Neural crest cell (in vitro differentiated cells): ENCODE data around the gene NFIC. TPM values are rescaled to one million over a fixed set of nuclear protein-coding genes. Genes with fewer than 3 reads are reported as not detected.

Experiments
- DNase-seq: peaks from one replicate; pipeline ENCODE4 v3.0.0; 2021; ENCODE audit warnings: low read depth, mixed read lengths, low spot score
- H3K27ac Mint-ChIP-seq: one replicate; pipeline ENCODE4 v1.8.0; 2021; ENCODE audit warnings: mild to moderate bottlenecking, mixed read lengths; ENCODE audit not compliant: unreplicated experiment
- H3K27me3 Mint-ChIP-seq: 2 replicates; pipeline ENCODE4 v1.8.0; 2021; ENCODE audit warnings: low read depth, mild to moderate bottlenecking, mixed read lengths
- H3K36me3 Mint-ChIP-seq: 2 replicates; pipeline ENCODE4 v1.8.0; 2021; ENCODE audit warnings: low read depth, mild to moderate bottlenecking, mixed read lengths
- H3K4me1 Mint-ChIP-seq: 2 replicates; pipeline ENCODE4 v1.8.0; 2021; ENCODE audit warnings: mixed read lengths
- H3K4me3 Mint-ChIP-seq: one replicate; pipeline ENCODE4 v1.8.0; 2021; ENCODE audit warnings: mild to moderate bottlenecking, mixed read lengths
- H3K9me3 Mint-ChIP-seq: 2 replicates; pipeline ENCODE4 v1.8.0; 2021; ENCODE audit warnings: mixed read lengths
- total RNA-seq: library from RNA; stranded (reverse); gene quantifications from 2 replicates; pipeline ENCODE4 v1.2.1, GENCODE V29; 2021
- TF ChIP-seq, protein P1 (sequence below): fragments of 200-600 bp; sonication (generic); conservative IDR thresholded peaks from 2 replicates; pipeline ENCODE4 v1.5.0; 2021; ENCODE audit warnings: antibody characterized with exemption, mild to moderate bottlenecking

NFIC gene
- total RNA-seq, 1 donor from 2014 or later, result 4.1 TPM

DNA sequence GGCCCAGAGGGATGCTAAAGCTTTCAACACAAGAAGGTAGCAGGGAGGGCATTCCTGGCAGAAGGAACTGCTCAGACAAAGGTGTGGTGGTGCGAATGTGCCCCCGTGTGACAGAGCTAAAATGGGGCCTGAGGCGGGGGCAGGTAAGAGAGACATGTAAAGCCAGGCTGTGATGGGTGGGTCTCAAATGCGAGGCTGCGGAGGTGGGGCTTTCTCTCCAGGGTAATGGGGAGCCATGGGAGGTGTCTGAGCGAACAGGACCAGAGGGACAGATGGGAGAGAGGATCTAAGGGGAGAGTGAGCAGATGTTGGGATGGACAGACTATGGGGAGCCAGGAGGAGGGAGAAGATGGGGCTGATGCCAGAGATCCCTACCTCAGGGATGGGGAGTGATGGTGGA, 44.7 kb upstream of the NFIC start:
- DNase-seq, result no peak
- Mint-ChIP-seq H3K4me3 (no peak overlapping the region), H3K27ac (no peak overlapping the region), H3K27me3 (peaks cover 48% of the 10 kb centered on the region), H3K4me1 (no peaks in the 10 kb centered on the region), H3K9me3 (no peaks in the 10 kb centered on the region), H3K36me3 (no peaks in the 10 kb centered on the region)
- TF ChIP-seq, protein P1, sequence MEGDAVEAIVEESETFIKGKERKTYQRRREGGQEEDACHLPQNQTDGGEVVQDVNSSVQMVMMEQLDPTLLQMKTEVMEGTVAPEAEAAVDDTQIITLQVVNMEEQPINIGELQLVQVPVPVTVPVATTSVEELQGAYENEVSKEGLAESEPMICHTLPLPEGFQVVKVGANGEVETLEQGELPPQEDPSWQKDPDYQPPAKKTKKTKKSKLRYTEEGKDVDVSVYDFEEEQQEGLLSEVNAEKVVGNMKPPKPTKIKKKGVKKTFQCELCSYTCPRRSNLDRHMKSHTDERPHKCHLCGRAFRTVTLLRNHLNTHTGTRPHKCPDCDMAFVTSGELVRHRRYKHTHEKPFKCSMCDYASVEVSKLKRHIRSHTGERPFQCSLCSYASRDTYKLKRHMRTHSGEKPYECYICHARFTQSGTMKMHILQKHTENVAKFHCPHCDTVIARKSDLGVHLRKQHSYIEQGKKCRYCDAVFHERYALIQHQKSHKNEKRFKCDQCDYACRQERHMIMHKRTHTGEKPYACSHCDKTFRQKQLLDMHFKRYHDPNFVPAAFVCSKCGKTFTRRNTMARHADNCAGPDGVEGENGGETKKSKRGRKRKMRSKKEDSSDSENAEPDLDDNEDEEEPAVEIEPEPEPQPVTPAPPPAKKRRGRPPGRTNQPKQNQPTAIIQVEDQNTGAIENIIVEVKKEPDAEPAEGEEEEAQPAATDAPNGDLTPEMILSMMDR, result no peak

DNA sequence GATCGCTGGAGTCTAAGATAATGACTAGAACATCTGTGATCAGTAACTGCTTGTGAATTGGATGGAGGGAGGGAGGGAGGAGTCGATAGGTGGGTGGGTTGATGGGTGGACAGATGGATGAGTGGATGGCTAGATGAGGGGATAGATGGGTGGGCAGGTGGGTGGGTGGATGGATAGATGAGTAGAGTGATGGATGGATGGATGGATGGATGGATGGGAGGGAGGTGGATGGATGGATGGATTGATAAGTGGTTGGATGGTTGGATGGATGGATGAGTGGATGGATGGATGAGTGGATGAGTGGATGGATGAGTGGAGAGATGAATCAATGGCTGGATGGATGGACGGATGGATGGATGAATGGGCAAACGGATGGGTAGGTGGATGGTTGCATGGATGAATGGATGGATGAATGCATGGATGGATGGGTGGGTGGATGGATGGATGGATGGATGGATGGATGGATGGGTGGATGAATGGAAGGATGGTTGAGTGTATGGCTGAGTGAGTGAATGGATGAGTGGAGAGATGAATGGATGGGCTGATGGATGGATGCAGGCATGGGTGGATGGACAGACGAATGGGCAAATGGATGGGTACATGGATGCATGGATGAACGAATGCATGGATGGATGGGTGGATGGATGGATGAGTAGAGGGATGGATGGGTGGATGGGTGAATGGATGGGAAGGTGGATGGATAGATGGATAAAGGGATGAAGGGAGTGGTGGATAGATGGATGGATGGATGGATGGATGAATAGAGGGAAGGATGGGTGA, 44.0 kb upstream of the NFIC start:
- Mint-ChIP-seq H3K4me1 (no peaks in the 10 kb centered on the region), H3K27ac (no peak overlapping the region), H3K36me3 (no peaks in the 10 kb centered on the region), H3K9me3 (no peaks in the 10 kb centered on the region), H3K4me3 (no peak overlapping the region), H3K27me3 (peaks cover 51% of the 10 kb centered on the region)
- TF ChIP-seq, protein P1, result no peak
- DNase-seq, result no peak

DNA sequence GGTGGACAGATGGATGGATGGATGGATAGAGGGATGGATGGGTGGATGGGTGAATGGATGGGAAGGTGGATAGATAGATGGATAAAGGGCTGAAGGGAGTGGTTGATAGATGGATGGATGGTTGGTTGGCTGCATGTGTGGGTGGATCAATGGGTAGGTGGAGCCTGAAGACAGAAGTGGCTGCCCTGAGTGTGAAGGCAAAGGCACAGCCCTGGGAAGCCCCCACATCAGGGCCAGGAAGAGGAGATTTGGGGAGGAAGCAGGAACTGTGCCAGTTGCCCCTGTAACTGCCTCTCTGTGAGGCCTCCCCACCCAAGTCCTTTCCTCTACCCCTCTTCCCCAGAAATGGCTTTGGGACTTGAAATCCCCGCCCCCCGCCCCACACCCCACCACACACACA, 43.4 kb upstream of the NFIC start:
- no peaks in the 10 kb centered on the region for H3K36me3 Mint-ChIP-seq

DNA sequence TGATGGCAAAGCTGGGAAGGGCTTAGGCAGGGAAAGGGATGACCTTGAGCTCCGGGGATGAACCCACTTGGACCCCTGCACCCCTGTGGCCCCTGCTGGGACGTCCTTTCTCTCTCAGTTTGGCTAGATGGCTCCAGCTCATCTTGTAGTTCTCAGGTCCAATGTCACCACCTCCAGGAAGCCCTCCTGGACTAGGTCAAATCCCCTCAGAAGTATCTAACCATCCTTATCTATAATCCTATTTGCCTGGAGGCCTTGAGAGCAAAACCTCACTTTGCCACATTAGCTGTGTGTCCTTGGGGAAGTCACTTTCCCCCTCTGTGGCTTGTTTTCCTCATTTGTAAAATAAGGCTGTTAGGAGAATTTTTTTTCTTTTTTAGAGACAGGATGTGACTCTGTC, 42.7 kb upstream of the NFIC start:
- no peak for DNase-seq
- TF ChIP-seq, protein P1, result no peak
- Mint-ChIP-seq H3K36me3 (no peaks in the 10 kb centered on the region), H3K4me1 (no peaks in the 10 kb centered on the region), H3K27ac (no peak overlapping the region), H3K4me3 (no peak overlapping the region), H3K9me3 (no peaks in the 10 kb centered on the region), H3K27me3 (peaks cover 52% of the 10 kb centered on the region)

More for the DNA sequence above, 43.4 kb upstream of the NFIC start:
- Mint-ChIP-seq H3K4me3 (no peak overlapping the region), H3K4me1 (no peaks in the 10 kb centered on the region), H3K27me3 (peaks cover 52% of the 10 kb centered on the region), H3K27ac (no peak overlapping the region), H3K9me3 (no peaks in the 10 kb centered on the region)
- no peak for DNase-seq
- TF ChIP-seq, protein P1, result no peak

DNA sequence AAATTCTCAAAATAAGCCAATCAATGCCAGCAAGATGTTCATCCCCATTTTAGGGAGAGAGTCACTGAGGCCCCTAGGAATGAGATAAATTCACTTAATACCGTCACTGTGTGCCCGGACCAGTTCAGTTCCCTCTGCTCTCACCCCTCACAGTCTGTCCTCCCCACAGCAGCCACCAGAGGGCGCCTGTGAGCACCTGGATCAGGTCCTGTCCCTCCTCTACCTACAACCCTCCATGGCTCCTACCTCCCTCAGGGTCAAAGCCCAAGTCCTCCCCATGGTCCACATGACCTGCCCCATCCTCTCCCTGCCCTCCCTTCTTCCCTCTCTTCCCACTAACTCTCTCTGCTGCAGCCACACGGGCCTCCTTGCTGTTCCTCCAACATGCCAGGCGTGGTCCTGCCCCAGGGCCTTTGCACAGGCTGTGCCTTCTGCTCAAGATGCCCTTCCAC, 42.0 kb upstream of the NFIC start:
- TF ChIP-seq, protein P1, result peak; percentile 70
- DNase-seq, result peak; percentile 63
- H3K9me3 Mint-ChIP-seq, result no peaks in the 10 kb centered on the region
- H3K27me3 Mint-ChIP-seq, result peaks cover 57% of the 10 kb centered on the region
- no peak overlapping the region for H3K4me3 Mint-ChIP-seq
- no peak overlapping the region for H3K27ac Mint-ChIP-seq
- no peaks in the 10 kb centered on the region for H3K36me3 Mint-ChIP-seq
- no peaks in the 10 kb centered on the region for H3K4me1 Mint-ChIP-seq
